ENCODE data around the gene CLEC18B.
"Not testable (repeated sequence)": the region's sequence is repeated elsewhere in the genome, so short reads cannot be mapped to it uniquely, and the experiment has no call there.

The CLEC18B gene

GRCh38 chr16:74412775-74413390, 8.4 kb downstream of the CLEC18B start:
- H3K36me3 ChIP-seq (ENCODE audit: insufficient read depth, low read depth, low read length); H3K4me3 ChIP-seq (ENCODE audit: low read length); H3K27ac ChIP-seq (ENCODE audit: low read length); H3K9ac ChIP-seq (ENCODE audit: low read depth, low read length); H3K9me3 ChIP-seq (ENCODE audit: insufficient read depth, low read depth, low read length); H3K27me3 ChIP-seq (ENCODE audit: insufficient read depth, low read length); H3K4me1 ChIP-seq (ENCODE audit: insufficient read depth, low read length): not testable (repeated sequence)

GRCh38 chr16:74412138-74412774, 9.0 kb downstream of the CLEC18B start:
- H3K4me3 ChIP-seq (ENCODE audit: low read length): not testable (repeated sequence)

GRCh38 chr16:74410981-74411380, 10.3 kb downstream of the CLEC18B start:
- not testable (repeated sequence) for H3K4me3 ChIP-seq (ENCODE audit: low read length); H3K27ac ChIP-seq (ENCODE audit: low read length); H3K4me1 ChIP-seq (ENCODE audit: insufficient read depth, low read length); H3K9me3 ChIP-seq (ENCODE audit: insufficient read depth, low read depth, low read length); H3K9ac ChIP-seq (ENCODE audit: low read depth, low read length); H3K27me3 ChIP-seq (ENCODE audit: insufficient read depth, low read length); H3K36me3 ChIP-seq (ENCODE audit: insufficient read depth, low read depth, low read length)

More at GRCh38 chr16:74412138-74412774, 9.0 kb downstream of the CLEC18B start:
- not testable (repeated sequence) for H3K9ac ChIP-seq (ENCODE audit: low read depth, low read length); H3K4me1 ChIP-seq (ENCODE audit: insufficient read depth, low read length); H3K36me3 ChIP-seq (ENCODE audit: insufficient read depth, low read depth, low read length); H3K27ac ChIP-seq (ENCODE audit: low read length); H3K27me3 ChIP-seq (ENCODE audit: insufficient read depth, low read length); H3K9me3 ChIP-seq (ENCODE audit: insufficient read depth, low read depth, low read length)

GRCh38 chr16:74410057-74410957, 11.0 kb downstream of the CLEC18B start:
- not testable (repeated sequence) for H3K4me3 ChIP-seq (ENCODE audit: low read length); H3K9me3 ChIP-seq (ENCODE audit: insufficient read depth, low read depth, low read length); H3K27ac ChIP-seq (ENCODE audit: low read length); H3K27me3 ChIP-seq (ENCODE audit: insufficient read depth, low read length); H3K9ac ChIP-seq (ENCODE audit: low read depth, low read length); H3K36me3 ChIP-seq (ENCODE audit: insufficient read depth, low read depth, low read length); H3K4me1 ChIP-seq (ENCODE audit: insufficient read depth, low read length)

- not testable (repeated sequence) for H3K27ac ChIP-seq (ENCODE audit: low read length); H3K9ac ChIP-seq (ENCODE audit: low read depth, low read length); H3K4me1 ChIP-seq (ENCODE audit: insufficient read depth, low read length); H3K36me3 ChIP-seq (ENCODE audit: insufficient read depth, low read depth, low read length); H3K27me3 ChIP-seq (ENCODE audit: insufficient read depth, low read length); H3K4me3 ChIP-seq (ENCODE audit: low read length); H3K9me3 ChIP-seq (ENCODE audit: insufficient read depth, low read depth, low read length)
These were observed 11.9 kb downstream of the CLEC18B start for GRCh38 chr16:74409185-74409981.

GRCh38 chr16:74407362-74407705, 13.9 kb downstream of the CLEC18B start:
- H3K4me1 ChIP-seq (ENCODE audit: insufficient read depth, low read length); H3K27ac ChIP-seq (ENCODE audit: low read length); H3K27me3 ChIP-seq (ENCODE audit: insufficient read depth, low read length); H3K9me3 ChIP-seq (ENCODE audit: insufficient read depth, low read depth, low read length); H3K9ac ChIP-seq (ENCODE audit: low read depth, low read length); H3K36me3 ChIP-seq (ENCODE audit: insufficient read depth, low read depth, low read length): not testable (repeated sequence)
- H3K4me3 ChIP-seq (ENCODE audit: low read length): peak overlapping the region; percentile 35; the same call in 1 of the 2 replicates

GRCh38 chr16:74406600-74407361, 14.5 kb downstream of the CLEC18B start:
- H3K9ac ChIP-seq (ENCODE audit: low read depth, low read length); H3K9me3 ChIP-seq (ENCODE audit: insufficient read depth, low read depth, low read length); H3K36me3 ChIP-seq (ENCODE audit: insufficient read depth, low read depth, low read length); H3K4me1 ChIP-seq (ENCODE audit: insufficient read depth, low read length); H3K27me3 ChIP-seq (ENCODE audit: insufficient read depth, low read length); H3K27ac ChIP-seq (ENCODE audit: low read length): not testable (repeated sequence)
- peak overlapping the region; percentile 35; the same call in 1 of the 2 replicates for H3K4me3 ChIP-seq (ENCODE audit: low read length)

- H3K27me3 ChIP-seq (ENCODE audit: insufficient read depth, low read length); H3K27ac ChIP-seq (ENCODE audit: low read length); H3K9ac ChIP-seq (ENCODE audit: low read depth, low read length); H3K36me3 ChIP-seq (ENCODE audit: insufficient read depth, low read depth, low read length); H3K4me1 ChIP-seq (ENCODE audit: insufficient read depth, low read length); H3K9me3 ChIP-seq (ENCODE audit: insufficient read depth, low read depth, low read length); H3K4me3 ChIP-seq (ENCODE audit: low read length): not testable (repeated sequence)
These were observed 16.9 kb downstream of the CLEC18B start for GRCh38 chr16:74404148-74404933.

GRCh38 chr16:74400238-74400637, 21.0 kb downstream of the CLEC18B start:
- H3K27me3 ChIP-seq (ENCODE audit: insufficient read depth, low read length); H3K9me3 ChIP-seq (ENCODE audit: insufficient read depth, low read depth, low read length); H3K4me1 ChIP-seq (ENCODE audit: insufficient read depth, low read length); H3K9ac ChIP-seq (ENCODE audit: low read depth, low read length); H3K4me3 ChIP-seq (ENCODE audit: low read length); H3K36me3 ChIP-seq (ENCODE audit: insufficient read depth, low read depth, low read length); H3K27ac ChIP-seq (ENCODE audit: low read length): not testable (repeated sequence)

GRCh38 chr16:74398212-74398895, 22.9 kb downstream of the CLEC18B start:
- H3K27me3 ChIP-seq (ENCODE audit: insufficient read depth, low read length); H3K4me1 ChIP-seq (ENCODE audit: insufficient read depth, low read length); H3K4me3 ChIP-seq (ENCODE audit: low read length); H3K27ac ChIP-seq (ENCODE audit: low read length); H3K9me3 ChIP-seq (ENCODE audit: insufficient read depth, low read depth, low read length); H3K36me3 ChIP-seq (ENCODE audit: insufficient read depth, low read depth, low read length); H3K9ac ChIP-seq (ENCODE audit: low read depth, low read length): not testable (repeated sequence)
